ACC112 (cell line): ENCODE data around the gene SEMA3F.

Experiments used
- H2AFZ ChIP-seq: fragments of 200-600 bp; sonication (generic); one replicate; pipeline ENCODE4 v1.6.0; 2017; ENCODE audit warnings: antibody characterized with exemption, low read length; ENCODE audit not compliant: unreplicated experiment
- H3K27ac ChIP-seq: fragments of 200-600 bp; sonication (generic); 2 replicates; pipeline ENCODE4 v1.5.1; 2014; ENCODE audit warnings: low read depth, mild to moderate bottlenecking, antibody characterized with exemption, low read length, moderate library complexity
- H3K27me3 ChIP-seq: fragments of 200-600 bp; sonication (generic); 2 replicates; pipeline ENCODE4 v1.6.1; 2014; ENCODE audit warnings: mild to moderate bottlenecking, antibody characterized with exemption, low read length, moderate library complexity, mixed read lengths; ENCODE audit not compliant: insufficient read depth
- H3K36me3 ChIP-seq: fragments of 200-600 bp; sonication (generic); 2 replicates; pipeline ENCODE4 v1.6.1; 2016; ENCODE audit warnings: mild to moderate bottlenecking, antibody characterized with exemption, low read length, moderate library complexity, mixed read lengths; ENCODE audit not compliant: insufficient read depth
- H3K4me1 ChIP-seq: fragments of 200-600 bp; sonication (generic); one replicate; pipeline ENCODE4 v1.6.1; 2016; ENCODE audit warnings: low read length, mixed read lengths; ENCODE audit not compliant: insufficient read depth, unreplicated experiment, control insufficient read depth
- H3K4me3 ChIP-seq: fragments of 200-600 bp; sonication (generic); 2 replicates; pipeline ENCODE4 v1.5.1; 2014; ENCODE audit warnings: mild to moderate bottlenecking, low read depth, low read length
- H3K79me2 ChIP-seq: fragments of 200-600 bp; sonication (generic); one replicate; pipeline ENCODE4 v1.6.0; 2016; ENCODE audit warnings: low read length; ENCODE audit not compliant: control insufficient read depth, unreplicated experiment, insufficient read depth

SEMA3F gene

DNA sequence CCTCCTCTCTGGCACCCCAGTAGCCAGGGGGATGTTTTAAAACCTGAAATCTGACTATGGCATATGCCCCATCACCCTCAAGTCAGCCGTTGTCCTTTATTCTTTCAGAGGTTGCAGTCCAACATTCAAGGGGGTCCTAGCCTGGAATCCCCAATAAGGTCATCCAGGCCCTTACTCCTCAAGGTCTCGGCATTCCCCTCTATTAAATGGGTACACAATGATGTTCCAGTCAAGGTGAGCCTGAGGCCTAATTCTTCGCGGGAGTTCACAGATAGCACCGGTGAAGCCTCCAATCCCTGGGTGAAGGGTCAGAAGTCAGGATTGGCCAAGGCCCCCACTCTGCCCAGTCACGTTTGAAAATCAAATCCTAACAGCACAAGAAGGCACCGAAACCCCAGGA lies 8.1 kb upstream of the SEMA3F start:
- H2AFZ ChIP-seq: no peak overlapping the region
- no peaks in the 10 kb centered on the region for H3K4me1 ChIP-seq
- no peaks in the 10 kb centered on the region for H3K36me3 ChIP-seq
- no peaks in the 10 kb centered on the region for H3K79me2 ChIP-seq
- H3K4me3 ChIP-seq: no peak overlapping the region
- H3K27ac ChIP-seq: no peak overlapping the region
- H3K27me3 ChIP-seq: no peaks in the 10 kb centered on the region

DNA sequence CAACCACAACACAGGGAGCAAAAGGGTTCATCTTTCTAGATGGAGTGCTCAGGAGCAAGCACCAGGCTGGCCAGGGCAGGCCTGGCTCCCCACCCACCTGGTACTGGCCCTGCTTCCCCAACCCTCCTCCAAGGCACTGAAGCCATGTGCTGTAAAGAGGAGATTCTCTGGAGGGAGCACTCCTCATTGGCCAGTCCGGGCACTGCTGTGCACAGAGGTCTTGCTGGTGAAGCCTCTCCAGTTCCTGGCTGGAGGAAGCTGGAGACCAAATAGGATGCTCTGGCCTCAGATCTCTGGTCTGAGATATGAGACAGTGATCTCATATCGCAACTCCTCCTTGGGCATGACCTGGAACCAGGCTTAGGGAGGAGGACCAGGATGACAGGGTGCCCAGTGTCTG lies 7.7 kb upstream of the SEMA3F start:
- Histone ChIP-seq H3K27ac (no peak overlapping the region), H3K36me3 (no peaks in the 10 kb centered on the region), H3K4me3 (no peak overlapping the region)

DNA sequence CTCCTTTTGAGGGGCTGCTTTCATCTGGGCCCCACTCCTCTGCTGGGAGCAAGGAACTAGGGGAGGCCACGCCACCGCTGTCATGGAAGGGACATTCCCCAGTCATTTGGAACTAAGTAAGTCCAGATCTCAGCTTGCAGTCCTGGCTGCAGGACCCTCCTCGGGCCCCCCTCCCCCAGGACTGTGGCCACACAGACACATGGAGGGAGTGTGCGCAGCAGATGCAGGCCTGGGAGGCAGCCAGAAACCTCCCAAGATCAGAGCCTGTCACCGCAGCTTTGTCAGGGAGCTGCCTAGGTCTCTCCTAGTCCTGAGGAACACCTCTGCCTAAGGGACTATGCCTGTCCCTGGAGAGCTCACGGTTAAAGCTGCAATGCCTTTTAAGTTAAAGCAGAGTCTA lies 7.3 kb upstream of the SEMA3F start:
- Histone ChIP-seq H3K36me3 (no peaks in the 10 kb centered on the region), H3K27ac (no peak overlapping the region), H2AFZ (no peak overlapping the region), H3K4me1 (no peaks in the 10 kb centered on the region), H3K79me2 (no peaks in the 10 kb centered on the region), H3K27me3 (no peaks in the 10 kb centered on the region), H3K4me3 (no peak overlapping the region)

More for the DNA sequence above, 7.7 kb upstream of the SEMA3F start:
- Histone ChIP-seq H3K27me3 (no peaks in the 10 kb centered on the region), H3K79me2 (no peaks in the 10 kb centered on the region), H3K4me1 (no peaks in the 10 kb centered on the region), H2AFZ (no peak overlapping the region)

DNA sequence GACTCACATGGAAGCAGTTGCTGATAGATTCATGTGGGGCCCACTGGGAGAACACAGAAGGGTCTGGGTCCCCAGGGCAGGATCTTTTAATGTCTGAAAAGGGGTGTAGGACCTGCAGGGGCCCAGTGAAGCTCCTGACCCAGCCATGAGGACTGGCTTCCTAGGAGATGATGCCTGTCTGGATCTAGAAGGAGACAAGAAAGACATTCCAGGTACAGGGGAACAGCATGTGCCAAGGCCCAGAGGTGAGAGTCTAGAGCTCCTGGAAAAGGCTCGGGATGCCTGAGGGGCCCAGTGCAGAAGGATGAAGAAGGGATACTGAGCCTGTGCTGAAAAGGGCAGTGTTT lies 4.7 kb upstream of the SEMA3F start:
- H3K4me1 ChIP-seq: no peaks in the 10 kb centered on the region
- no peak overlapping the region for H2AFZ ChIP-seq
- H3K79me2 ChIP-seq: peaks cover under 1% of the 10 kb centered on the region
- H3K4me3 ChIP-seq: no peak overlapping the region
- no peaks in the 10 kb centered on the region for H3K27me3 ChIP-seq
- H3K36me3 ChIP-seq: no peaks in the 10 kb centered on the region
- no peak overlapping the region for H3K27ac ChIP-seq

DNA sequence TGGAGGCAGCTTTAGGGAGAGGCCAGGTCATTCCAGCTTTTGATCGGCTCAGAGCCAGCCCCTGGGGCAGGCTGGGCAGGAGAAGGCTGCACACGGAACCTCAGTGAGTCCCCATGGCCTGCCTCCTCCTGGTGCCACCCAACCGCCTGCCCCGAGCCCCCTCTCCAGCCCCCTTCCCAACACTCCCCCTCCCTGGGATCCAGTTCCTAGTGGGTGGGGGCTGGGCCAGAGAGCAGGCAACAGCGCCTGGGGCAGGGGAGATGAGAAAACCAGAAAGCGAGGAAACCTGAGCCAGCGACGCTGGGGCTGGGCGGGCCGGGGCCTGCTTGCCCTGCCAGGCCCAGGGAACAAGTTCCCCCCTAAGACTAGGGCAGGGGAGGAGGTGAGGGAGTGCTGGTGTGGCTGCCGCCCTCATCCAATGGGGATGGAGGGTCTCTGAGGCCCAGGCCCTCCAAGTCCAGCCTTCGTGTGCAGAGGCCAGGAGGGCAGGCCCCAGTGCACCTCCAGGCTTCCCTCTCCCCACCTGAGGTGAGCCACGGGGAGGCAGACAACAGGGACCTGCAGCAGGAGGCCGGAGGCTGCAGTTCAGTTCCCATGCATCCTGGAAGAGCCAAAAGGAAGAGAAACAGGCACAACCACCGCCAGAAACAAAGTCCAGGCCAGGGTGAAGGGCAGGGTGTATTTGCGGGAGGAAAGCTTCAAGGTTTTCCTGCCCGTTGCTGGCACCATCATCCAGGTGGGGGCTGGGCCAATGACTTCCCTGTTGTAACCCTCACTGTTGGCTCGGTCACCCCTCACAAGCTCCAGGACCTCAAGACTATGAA lies 4.0 kb upstream of the SEMA3F start:
- Histone ChIP-seq H3K4me3 (no peak overlapping the region), H2AFZ (no peak overlapping the region), H3K36me3 (no peaks in the 10 kb centered on the region), H3K4me1 (peaks cover 5% of the 10 kb centered on the region), H3K27ac (no peak overlapping the region), H3K27me3 (no peaks in the 10 kb centered on the region), H3K79me2 (peaks cover 8% of the 10 kb centered on the region)

DNA sequence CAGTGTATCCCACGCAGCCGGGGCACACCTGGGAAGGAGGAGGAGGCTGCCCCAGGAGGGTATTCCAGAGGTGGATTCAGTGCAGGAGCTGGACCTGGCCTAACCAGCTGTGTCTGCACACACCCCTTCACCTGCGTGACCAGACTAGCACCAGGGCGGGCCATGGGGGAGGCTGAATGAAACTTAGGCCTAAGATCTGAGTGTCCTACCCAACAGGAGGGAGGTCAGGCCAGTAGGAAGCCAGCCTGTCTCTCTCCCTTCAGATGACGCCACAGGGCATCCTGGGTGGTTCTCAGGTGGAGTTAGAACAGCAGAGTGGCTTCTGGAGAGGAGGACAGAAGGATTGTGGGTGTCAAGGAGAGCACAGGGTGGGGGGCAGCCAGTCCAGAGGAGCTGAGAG lies 3.4 kb upstream of the SEMA3F start:
- Histone ChIP-seq H2AFZ (no peak overlapping the region), H3K4me1 (peaks cover 11% of the 10 kb centered on the region), H3K79me2 (peaks cover 10% of the 10 kb centered on the region)

DNA sequence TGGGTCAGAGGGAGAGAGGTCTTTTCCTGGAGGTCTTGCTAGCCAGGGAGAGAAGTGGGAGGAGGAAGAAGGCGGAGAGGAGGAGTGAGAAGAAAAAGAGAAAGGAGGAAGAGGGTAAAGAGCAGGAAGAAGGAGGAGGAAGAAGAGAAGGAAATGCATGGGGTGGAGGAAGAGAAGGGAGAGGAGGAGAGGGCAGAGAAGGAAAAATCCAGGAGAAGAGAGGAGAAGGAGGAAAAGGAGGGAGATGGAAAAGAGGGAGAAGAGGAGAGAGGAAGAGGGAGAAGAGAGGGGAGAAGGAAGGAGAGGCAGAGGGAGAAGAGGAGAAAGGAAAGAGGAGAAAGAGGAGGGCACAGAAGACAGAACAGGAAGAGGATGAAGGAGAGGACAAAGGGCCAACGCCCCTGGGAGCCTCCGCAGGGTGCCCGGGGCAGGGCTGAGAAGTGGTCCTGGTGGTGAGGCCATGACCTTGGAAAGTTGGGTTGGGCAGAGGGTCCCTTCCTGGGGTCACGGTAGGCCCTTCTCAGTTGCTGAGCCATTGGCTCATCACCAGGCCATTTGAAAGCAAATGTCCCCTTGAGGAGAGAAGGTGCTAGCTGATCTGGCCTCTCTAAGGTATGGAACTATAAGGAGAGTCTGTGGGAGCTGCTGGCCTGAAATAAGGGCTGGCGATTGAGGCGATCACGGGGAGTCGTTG lies 1.2 kb upstream of the SEMA3F start:
- H3K4me3 ChIP-seq: no peak overlapping the region
- H2AFZ ChIP-seq: no peak overlapping the region
- H3K27me3 ChIP-seq: no peaks in the 10 kb centered on the region

More for the DNA sequence above, 3.4 kb upstream of the SEMA3F start:
- no peak overlapping the region for H3K27ac ChIP-seq
- no peaks in the 10 kb centered on the region for H3K36me3 ChIP-seq
- no peak overlapping the region for H3K4me3 ChIP-seq
- no peaks in the 10 kb centered on the region for H3K27me3 ChIP-seq

DNA sequence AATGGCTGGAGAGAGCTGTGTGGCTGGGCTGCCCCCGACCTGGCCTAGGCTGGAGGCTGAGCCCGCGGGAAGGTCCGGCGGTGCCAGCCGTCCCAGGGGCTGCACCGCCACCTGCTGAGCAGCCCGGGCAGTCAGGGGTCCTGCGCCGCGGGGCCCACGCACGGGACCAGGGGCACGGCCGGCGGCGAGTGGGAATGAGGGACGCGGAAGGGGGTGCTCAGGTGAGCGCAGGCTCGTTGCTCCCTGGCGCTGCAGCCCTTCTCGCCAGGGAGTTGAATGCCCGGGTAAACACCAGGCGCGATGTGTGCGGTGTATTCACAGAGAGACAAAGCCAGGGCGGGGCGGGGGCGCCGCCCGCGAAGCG lies 666 bp upstream of the SEMA3F start:
- Histone ChIP-seq H3K4me3 (peak overlapping the region; percentile 79; the same call in 1 of the 2 replicates), H3K27me3 (no peaks in the 10 kb centered on the region), H3K79me2 (peaks cover 19% of the 10 kb centered on the region), H3K36me3 (no peaks in the 10 kb centered on the region), H2AFZ (no peak overlapping the region), H3K27ac (no peak overlapping the region), H3K4me1 (peaks cover 30% of the 10 kb centered on the region)

More for the DNA sequence above, 1.2 kb upstream of the SEMA3F start:
- Histone ChIP-seq H3K27ac (no peak overlapping the region), H3K79me2 (peaks cover 16% of the 10 kb centered on the region), H3K36me3 (no peaks in the 10 kb centered on the region), H3K4me1 (peaks cover 25% of the 10 kb centered on the region)

DNA sequence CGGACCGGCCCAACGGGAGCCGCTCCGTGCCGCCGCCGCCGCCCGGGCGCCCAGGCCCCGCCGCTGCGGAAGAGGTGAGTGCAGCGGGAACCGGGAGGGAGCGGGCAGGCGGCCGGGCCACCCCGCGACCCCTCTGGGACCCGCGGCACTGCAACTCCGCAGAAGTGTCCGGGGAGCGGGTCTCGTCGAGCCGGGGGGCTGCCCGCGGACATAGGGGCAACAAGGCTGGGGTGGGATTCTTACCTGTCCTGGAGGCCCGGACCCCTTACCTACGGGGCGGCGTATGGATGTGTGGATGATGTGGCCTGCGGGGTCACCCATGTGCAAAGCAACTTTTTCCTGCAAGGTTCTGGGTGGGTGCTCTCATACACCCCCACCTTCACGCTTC lies 361 bp downstream of the SEMA3F start:
- H3K27ac ChIP-seq: no peak overlapping the region
- no peak overlapping the region for H2AFZ ChIP-seq
- peak overlapping the region; percentile 79 for H3K4me3 ChIP-seq
- no peaks in the 10 kb centered on the region for H3K27me3 ChIP-seq
- no peaks in the 10 kb centered on the region for H3K36me3 ChIP-seq
- H3K4me1 ChIP-seq: peaks cover 40% of the 10 kb centered on the region
- peaks cover 19% of the 10 kb centered on the region for H3K79me2 ChIP-seq

DNA sequence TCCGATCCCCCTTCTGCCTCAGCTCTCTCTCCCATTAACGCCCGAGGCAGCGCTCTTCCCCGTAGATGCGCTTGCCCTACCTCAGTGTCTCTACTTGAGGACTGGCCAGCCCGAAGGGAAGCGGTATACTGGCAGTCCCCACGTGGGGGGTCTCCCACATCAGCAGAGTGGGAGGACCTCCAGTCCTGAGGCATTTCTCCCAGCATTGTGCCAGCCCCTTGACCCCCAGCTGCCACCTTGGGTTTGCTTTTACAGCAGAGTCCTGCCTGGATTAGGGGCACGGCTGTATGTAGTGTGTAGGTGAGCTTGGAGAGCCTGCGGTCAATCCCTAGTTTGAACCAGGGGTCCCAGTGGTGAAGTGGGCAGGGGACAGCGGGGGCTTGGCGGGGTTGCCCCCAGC lies 767 bp downstream of the SEMA3F start:
- Histone ChIP-seq H3K4me3 (peak overlapping the region; percentile 79), H3K27ac (no peak overlapping the region), H3K36me3 (no peaks in the 10 kb centered on the region), H3K27me3 (no peaks in the 10 kb centered on the region), H2AFZ (no peak overlapping the region), H3K79me2 (peaks cover 19% of the 10 kb centered on the region), H3K4me1 (peaks cover 44% of the 10 kb centered on the region)
